ENCODE data around the gene ABHD17B.

Gene ABHD17B

DNA sequence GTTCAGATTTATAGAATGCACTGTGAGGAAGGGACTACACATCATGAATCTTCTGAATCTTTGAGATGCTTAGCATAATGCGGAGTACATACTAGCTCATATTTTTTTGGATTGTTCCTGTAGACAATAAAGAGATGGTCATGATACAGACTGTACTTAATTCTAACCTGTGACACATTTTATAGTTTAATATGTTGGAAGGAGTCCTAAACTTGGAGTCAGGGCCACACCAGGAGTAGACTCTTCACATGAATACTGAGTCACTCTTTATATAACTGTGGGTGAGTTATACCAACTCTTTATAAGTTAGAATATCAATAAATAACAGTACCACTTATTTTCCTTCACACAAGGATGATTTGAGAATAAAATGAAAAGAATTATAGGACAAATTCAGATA lies 17.4 kb upstream of the ABHD17B start:
- DNase-seq (ENCODE audit: low read depth), result no peak
- H3K4me3 ChIP-seq (ENCODE audit: low read depth, low read length), result no peak overlapping the region
- TF ChIP-seq, protein P1, sequence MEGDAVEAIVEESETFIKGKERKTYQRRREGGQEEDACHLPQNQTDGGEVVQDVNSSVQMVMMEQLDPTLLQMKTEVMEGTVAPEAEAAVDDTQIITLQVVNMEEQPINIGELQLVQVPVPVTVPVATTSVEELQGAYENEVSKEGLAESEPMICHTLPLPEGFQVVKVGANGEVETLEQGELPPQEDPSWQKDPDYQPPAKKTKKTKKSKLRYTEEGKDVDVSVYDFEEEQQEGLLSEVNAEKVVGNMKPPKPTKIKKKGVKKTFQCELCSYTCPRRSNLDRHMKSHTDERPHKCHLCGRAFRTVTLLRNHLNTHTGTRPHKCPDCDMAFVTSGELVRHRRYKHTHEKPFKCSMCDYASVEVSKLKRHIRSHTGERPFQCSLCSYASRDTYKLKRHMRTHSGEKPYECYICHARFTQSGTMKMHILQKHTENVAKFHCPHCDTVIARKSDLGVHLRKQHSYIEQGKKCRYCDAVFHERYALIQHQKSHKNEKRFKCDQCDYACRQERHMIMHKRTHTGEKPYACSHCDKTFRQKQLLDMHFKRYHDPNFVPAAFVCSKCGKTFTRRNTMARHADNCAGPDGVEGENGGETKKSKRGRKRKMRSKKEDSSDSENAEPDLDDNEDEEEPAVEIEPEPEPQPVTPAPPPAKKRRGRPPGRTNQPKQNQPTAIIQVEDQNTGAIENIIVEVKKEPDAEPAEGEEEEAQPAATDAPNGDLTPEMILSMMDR (IDR thresholded peaks at IDR 0.05; ENCODE audit: insufficient read depth, low read depth, low read length, missing control alignments), result no peak

DNA sequence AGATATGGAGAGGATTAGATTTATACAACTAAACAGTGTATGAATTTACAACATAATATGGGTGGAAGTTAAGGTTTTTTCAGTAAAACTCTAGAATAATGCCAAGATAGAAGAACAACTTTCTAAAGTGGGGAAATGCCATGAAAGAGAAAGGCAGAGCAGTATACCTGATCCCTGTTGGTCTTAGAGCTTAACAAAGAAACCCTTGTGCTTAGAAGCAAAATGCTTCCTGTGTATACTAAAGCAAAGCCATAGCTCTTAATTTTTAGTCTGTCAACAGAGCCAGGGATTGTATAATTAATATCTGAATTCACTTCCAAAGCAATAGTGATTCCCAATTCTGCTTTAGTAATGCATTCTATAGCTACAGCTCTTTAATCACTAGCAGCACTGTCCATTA lies 14.8 kb upstream of the ABHD17B start:
- TF ChIP-seq, protein P1 (IDR thresholded peaks at IDR 0.05; ENCODE audit: insufficient read depth, low read depth, low read length, missing control alignments), result no peak
- DNase-seq (ENCODE audit: low read depth), result no peak
- no peak overlapping the region for H3K4me3 ChIP-seq (ENCODE audit: low read depth, low read length)

GRCh38 chr9:71924576-71924975 lies 13.6 kb upstream of the ABHD17B start:
- no peak for DNase-seq (ENCODE audit: low read depth)
- TF ChIP-seq, protein P1 (IDR thresholded peaks at IDR 0.05; ENCODE audit: insufficient read depth, low read depth, low read length, missing control alignments), result no peak
- H3K4me3 ChIP-seq (ENCODE audit: low read depth, low read length), result no peak overlapping the region

- TF ChIP-seq, protein P1 (IDR thresholded peaks at IDR 0.05; ENCODE audit: insufficient read depth, low read depth, low read length, missing control alignments), result no peak
- no peak for DNase-seq (ENCODE audit: low read depth)
- H3K4me3 ChIP-seq (ENCODE audit: low read depth, low read length), result no peak overlapping the region
Observed at GRCh38 chr9:71921190-71921814, 10.3 kb upstream of the ABHD17B start.

- H3K4me3 ChIP-seq (ENCODE audit: low read depth, low read length), result no peak overlapping the region
- TF ChIP-seq, protein P1 (IDR thresholded peaks at IDR 0.05; ENCODE audit: insufficient read depth, low read depth, low read length, missing control alignments), result no peak
- no peak for DNase-seq (ENCODE audit: low read depth)
Observed at GRCh38 chr9:71920456-71921189, 9.6 kb upstream of the ABHD17B start.

DNA sequence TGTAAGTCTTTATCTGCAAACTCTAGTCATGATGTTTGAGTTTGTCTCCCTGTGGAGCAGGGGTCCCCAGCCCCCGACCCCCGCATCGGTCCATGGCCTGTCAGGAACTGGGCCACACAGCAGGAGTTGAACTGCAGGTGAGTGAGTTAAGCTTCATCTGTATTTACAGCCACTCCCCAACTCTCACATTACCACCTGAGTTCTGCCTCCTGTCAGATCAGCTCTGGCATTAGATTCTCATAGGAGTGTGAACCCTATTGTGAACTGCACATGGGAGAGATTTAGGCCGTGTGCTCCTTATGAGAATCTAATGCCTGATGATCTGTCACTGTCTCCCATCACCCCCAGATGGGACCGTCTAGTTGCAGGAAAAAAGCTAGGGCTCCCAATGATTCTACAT lies 7.4 kb upstream of the ABHD17B start:
- DNase-seq (ENCODE audit: low read depth), result no peak
- H3K4me3 ChIP-seq (ENCODE audit: low read depth, low read length), result no peak overlapping the region
- TF ChIP-seq, protein P1 (IDR thresholded peaks at IDR 0.05; ENCODE audit: insufficient read depth, low read depth, low read length, missing control alignments), result no peak

All from GM12865 (cell line).